Left ventricle myocardium inferior (tissue), 1 donor: ENCODE data around the gene FBXL14. TPM values are rescaled to one million over a fixed set of nuclear protein-coding genes. Genes with fewer than 3 reads are reported as not detected.
A peak's percentile ranks its signal among the peaks of the same experiment; 100 is the strongest.

Experiments
- DNase-seq: peaks from one replicate; pipeline ENCODE4 v3.0.0-alpha.2; 2020
- H3K27ac ChIP-seq: fragments of 200-600 bp; replicated peaks from 2 replicates; pipeline ENCODE4 v1.8.0; 2021
- H3K27me3 ChIP-seq: fragments of 200-600 bp; 2 replicates; pipeline ENCODE4 v1.8.0; 2021; ENCODE audit warnings: low read depth
- H3K36me3 ChIP-seq: fragments of 200-600 bp; 2 replicates; pipeline ENCODE4 v1.8.0; 2021
- H3K4me1 ChIP-seq: fragments of 200-600 bp; 2 replicates; pipeline ENCODE4 v1.8.0; 2021
- H3K4me3 ChIP-seq: fragments of 200-600 bp; 2 replicates; pipeline ENCODE4 v1.8.0; 2021; ENCODE audit warnings: mild to moderate bottlenecking, moderate library complexity
- H3K9me3 ChIP-seq: fragments of 200-600 bp; replicated peaks from 2 replicates; pipeline ENCODE4 v1.8.0; 2021
- CTCF ChIP-seq: fragments of 200-600 bp; IDR thresholded peaks from 2 replicates; pipeline ENCODE4 v1.8.0; 2021; ENCODE audit warnings: antibody characterized with exemption, mild to moderate bottlenecking, borderline replicate concordance
- intact Hi-C: fragments of 100-400 bp; cut with micrococcal nuclease; formaldehyde crosslinking; loops from one replicate; pipeline ENCODE4 v1.11.0; 2022
- total RNA-seq: library from RNA; stranded (reverse); fragmentation: NEBNext Ultra II Directional; extraction: Animal tissue kit (Norgen Biotek cat#: 25700); gene quantifications from one replicate; pipeline ENCODE4 v1.2.1, GENCODE V29; 2021
- donor health status: DM: no; HTN: yes; CAD: no; lungs with severe emphysema.

FBXL14 gene
- total RNA-seq, 1 donor from 2014 or later, result 6.8 TPM

GRCh38 chr12:1590221-1590979 lies 4.0 kb downstream of the FBXL14 start:
- Histone ChIP-seq H3K27ac (peak overlapping the region; percentile 99), H3K27me3 (no peaks in the 10 kb centered on the region), H3K4me1 (peaks cover 77% of the 10 kb centered on the region), H3K9me3 (no peaks in the 10 kb centered on the region), H3K36me3 (no peaks in the 10 kb centered on the region), H3K4me3 (peak overlapping the region; percentile 89)
- TF ChIP-seq CTCF, result no peak
- intact Hi-C loops, result no loop called here
- DNase-seq, result no peak

- no peak overlapping the region for H3K4me3 ChIP-seq
- H3K27ac ChIP-seq, result peak overlapping the region; percentile 60
- no peak for TF ChIP-seq CTCF
- no peak for DNase-seq
- H3K4me1 ChIP-seq, result peaks cover 69% of the 10 kb centered on the region
- no peaks in the 10 kb centered on the region for H3K36me3 ChIP-seq
- H3K9me3 ChIP-seq, result no peaks in the 10 kb centered on the region
- no peaks in the 10 kb centered on the region for H3K27me3 ChIP-seq
- intact Hi-C loops, result no loop called here
These were observed 5.8 kb downstream of the FBXL14 start for GRCh38 chr12:1588575-1588947.

- DNase-seq, result no peak
- Histone ChIP-seq H3K27ac (peak overlapping the region; percentile 60), H3K9me3 (no peaks in the 10 kb centered on the region), H3K27me3 (no peaks in the 10 kb centered on the region), H3K36me3 (no peaks in the 10 kb centered on the region), H3K4me1 (peaks cover 69% of the 10 kb centered on the region), H3K4me3 (no peak overlapping the region)
- intact Hi-C loops, result no loop called here
- TF ChIP-seq CTCF, result no peak
These were observed 6.3 kb downstream of the FBXL14 start for GRCh38 chr12:1587927-1588574.

GRCh38 chr12:1584326-1584725 lies 10.1 kb downstream of the FBXL14 start:
- Histone ChIP-seq H3K4me1 (peaks cover 48% of the 10 kb centered on the region), H3K9me3 (no peaks in the 10 kb centered on the region), H3K27ac (no peak overlapping the region), H3K36me3 (no peaks in the 10 kb centered on the region), H3K27me3 (no peaks in the 10 kb centered on the region), H3K4me3 (no peak overlapping the region)
- DNase-seq, result no peak
- intact Hi-C loops, result no loop called here
- no peak for TF ChIP-seq CTCF

GRCh38 chr12:1583421-1584078 lies 10.8 kb downstream of the FBXL14 start:
- Histone ChIP-seq H3K36me3 (no peaks in the 10 kb centered on the region), H3K9me3 (no peaks in the 10 kb centered on the region), H3K27me3 (no peaks in the 10 kb centered on the region), H3K27ac (no peak overlapping the region), H3K4me3 (peak overlapping the region; percentile 44), H3K4me1 (peaks cover 41% of the 10 kb centered on the region)
- peak; percentile 89 for TF ChIP-seq CTCF
- DNase-seq, result no peak
- intact Hi-C loops, result loop anchor here (2.0 kb wide), 1 partner anchor 465 kb away; no protein-coding TSS in a partner anchor
